NT2/D1 (cell line): ENCODE measurements around the gene ATG9A.

Experiments used
- DNase-seq: peaks from one replicate; pipeline ENCODE4 v3.0.0-alpha.2; 2011; ENCODE audit warnings: low read depth, low spot score
- H3K27me3 ChIP-seq: 2 replicates; pipeline ENCODE4 v1.6.0; 2011; ENCODE audit warnings: mild to moderate bottlenecking; ENCODE audit not compliant: insufficient read length, insufficient read depth
- H3K36me3 ChIP-seq: 2 replicates; pipeline ENCODE4 v1.6.1; 2011; ENCODE audit warnings: mild to moderate bottlenecking, low read length, mixed read lengths; ENCODE audit not compliant: insufficient read depth, insufficient read length
- H3K4me1 ChIP-seq: 2 replicates; pipeline ENCODE4 v1.5.1; 2011; ENCODE audit not compliant: insufficient read depth, insufficient read length
- H3K4me3 ChIP-seq: 2 replicates; pipeline ENCODE4 v1.5.1; 2011; ENCODE audit warnings: low read depth; ENCODE audit not compliant: insufficient read length
- H3K9ac ChIP-seq: 2 replicates; pipeline ENCODE4 v1.6.0; 2011; ENCODE audit warnings: low read depth; ENCODE audit not compliant: insufficient read length
- H3K9me3 ChIP-seq: 2 replicates; pipeline ENCODE4 v1.5.1; 2011; ENCODE audit warnings: mild to moderate bottlenecking, low read length; ENCODE audit not compliant: insufficient read depth
- SUZ12 ChIP-seq: IDR thresholded peaks from 2 replicates; pipeline ENCODE4 v1.6.1; 2011; ENCODE audit not compliant: insufficient read length, insufficient read depth; ENCODE audit errors: extremely low read depth
- YY1 ChIP-seq: IDR thresholded peaks from 2 replicates; pipeline ENCODE4 v1.6.1; 2011; ENCODE audit not compliant: insufficient read length, insufficient read depth
- ZNF274 ChIP-seq: IDR thresholded peaks from 2 replicates; pipeline ENCODE4 v1.6.1; 2011; ENCODE audit warnings: mild to moderate bottlenecking, low read depth, low read length

ATG9A gene

DNA sequence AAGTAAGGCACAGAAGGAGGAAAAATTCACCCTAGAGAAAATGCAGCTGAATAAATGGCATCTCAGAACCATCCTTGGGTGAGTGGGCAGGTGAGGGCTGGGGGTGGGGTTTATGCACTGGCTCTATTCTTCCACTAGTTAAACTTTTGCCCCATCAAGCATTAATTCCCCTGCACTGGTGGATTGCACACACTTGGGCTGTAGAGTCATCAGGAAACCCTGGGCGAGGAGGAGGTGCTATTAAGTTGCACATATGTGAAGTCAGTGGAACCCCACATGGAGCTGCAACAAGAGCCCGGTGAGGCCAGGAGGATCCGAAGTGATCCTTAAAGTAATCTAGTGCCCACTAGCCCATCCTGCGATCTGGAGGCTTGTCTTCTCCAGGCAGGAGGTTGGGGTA, 42.9 kb upstream of the ATG9A start:
- no peak for DNase-seq
- H3K27me3 ChIP-seq, result no peaks in the 10 kb centered on the region
- no peak overlapping the region for H3K4me3 ChIP-seq
- H3K9ac ChIP-seq, result no peak overlapping the region
- H3K36me3 ChIP-seq, result no peaks in the 10 kb centered on the region
- peaks cover 7% of the 10 kb centered on the region for H3K4me1 ChIP-seq
- H3K9me3 ChIP-seq, result no peaks in the 10 kb centered on the region
- TF ChIP-seq SUZ12, result no peak
- no peak for TF ChIP-seq ZNF274
- no peak for TF ChIP-seq YY1

DNA sequence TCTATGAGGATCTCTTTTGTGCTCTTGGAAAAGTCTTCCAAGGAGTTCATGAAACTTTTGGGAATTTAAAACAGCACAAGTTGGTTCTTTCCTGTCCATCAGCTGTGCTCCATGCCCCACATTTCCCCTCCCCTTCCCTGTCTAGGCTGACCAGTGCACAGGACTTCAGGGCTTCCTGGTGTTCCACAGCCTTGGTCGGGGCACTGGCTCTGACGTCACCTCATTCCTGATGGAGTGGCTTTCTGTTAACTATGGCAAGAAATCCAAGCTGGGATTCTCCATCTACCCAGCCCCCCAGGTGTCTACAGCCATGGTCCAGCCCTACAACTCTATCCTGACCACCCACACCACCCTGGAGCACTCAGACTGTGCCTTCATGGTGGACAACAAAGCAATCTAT, 41.6 kb upstream of the ATG9A start:
- no peak for DNase-seq
- H3K9me3 ChIP-seq, result no peaks in the 10 kb centered on the region
- no peak overlapping the region for H3K4me3 ChIP-seq
- no peak overlapping the region for H3K9ac ChIP-seq
- no peaks in the 10 kb centered on the region for H3K36me3 ChIP-seq
- TF ChIP-seq ZNF274, result no peak
- no peak for TF ChIP-seq YY1
- TF ChIP-seq SUZ12, result no peak
- H3K4me1 ChIP-seq, result peaks cover 9% of the 10 kb centered on the region
- no peaks in the 10 kb centered on the region for H3K27me3 ChIP-seq

DNA sequence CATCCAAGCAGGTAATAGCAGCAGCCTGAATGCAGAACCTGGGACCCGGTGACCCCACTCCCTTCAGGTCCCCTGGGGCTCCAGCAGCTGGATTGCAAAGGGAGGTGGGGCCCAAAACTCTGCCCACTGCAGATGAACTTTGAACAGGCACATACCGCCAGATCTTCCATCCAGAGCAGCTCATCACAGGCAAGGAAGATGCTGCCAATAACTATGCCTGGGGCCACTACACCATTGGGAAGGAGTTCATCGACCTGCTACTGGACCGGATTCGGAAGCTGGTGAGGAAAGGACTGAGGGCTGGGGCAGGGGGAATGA, 40.6 kb upstream of the ATG9A start:
- Histone ChIP-seq H3K4me3 (no peak overlapping the region), H3K36me3 (no peaks in the 10 kb centered on the region), H3K9ac (no peak overlapping the region), H3K27me3 (no peaks in the 10 kb centered on the region), H3K9me3 (no peaks in the 10 kb centered on the region), H3K4me1 (peaks cover 10% of the 10 kb centered on the region)
- no peak for DNase-seq
- no peak for TF ChIP-seq ZNF274
- TF ChIP-seq YY1, result no peak
- no peak for TF ChIP-seq SUZ12

DNA sequence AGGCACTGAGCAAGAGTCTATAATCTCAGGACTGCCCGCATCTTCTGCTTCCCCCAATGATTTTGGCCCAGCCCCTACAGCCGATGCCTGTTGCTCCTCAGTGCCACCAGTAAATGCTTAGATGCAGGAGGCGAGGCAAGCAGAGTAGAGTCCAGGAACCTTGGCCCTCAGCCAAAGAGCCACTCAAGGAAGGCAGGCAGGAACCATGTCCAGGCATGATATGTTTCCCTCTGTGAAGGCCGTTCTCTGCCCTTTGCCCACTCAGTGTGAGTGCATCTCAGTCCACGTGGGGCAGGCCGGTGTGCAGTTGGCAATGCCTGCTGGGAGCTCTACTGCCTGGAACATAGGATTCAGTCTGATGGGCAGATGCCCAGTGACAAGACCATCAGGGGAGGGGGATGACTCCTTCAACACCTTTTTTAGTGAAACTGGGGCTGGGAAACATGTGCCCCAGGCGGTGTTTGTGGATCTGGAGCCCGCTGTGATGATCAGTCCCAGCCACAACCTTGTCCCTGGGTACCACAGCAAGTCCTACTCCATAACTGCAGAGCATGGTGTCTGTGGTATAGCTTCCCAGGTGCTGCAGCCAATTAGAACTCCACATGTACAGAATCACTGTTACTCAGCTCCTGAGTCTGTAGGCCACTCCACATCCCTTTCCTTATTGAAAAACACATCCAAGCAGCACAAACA, 40.1 kb upstream of the ATG9A start:
- Histone ChIP-seq H3K4me3 (no peak overlapping the region), H3K27me3 (no peaks in the 10 kb centered on the region)
- no peak for TF ChIP-seq SUZ12
- no peak for TF ChIP-seq YY1
- no peak for TF ChIP-seq ZNF274

DNA sequence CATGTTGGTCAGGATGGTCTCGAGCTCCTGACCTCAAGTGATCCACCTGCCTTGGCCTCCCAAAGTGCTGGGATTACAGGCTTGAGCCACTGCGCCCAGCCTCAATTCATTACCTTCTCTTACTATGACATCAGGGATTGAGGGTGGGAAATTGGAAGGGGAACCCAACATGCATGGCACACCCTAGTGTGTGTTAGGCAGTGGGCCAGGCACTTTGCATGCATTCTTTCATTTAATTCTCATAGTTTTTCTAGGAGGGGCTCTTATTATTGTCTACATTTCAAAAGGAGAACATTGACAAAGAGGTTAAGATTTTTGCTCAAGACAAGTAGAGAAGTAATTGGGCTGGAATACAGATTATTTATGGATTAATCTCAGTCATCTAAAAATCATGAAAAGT, 38.9 kb upstream of the ATG9A start:
- H3K9ac ChIP-seq, result no peak overlapping the region
- DNase-seq, result no peak
- no peaks in the 10 kb centered on the region for H3K36me3 ChIP-seq
- TF ChIP-seq YY1, result no peak
- no peak for TF ChIP-seq SUZ12
- no peak for TF ChIP-seq ZNF274
- H3K4me3 ChIP-seq, result no peak overlapping the region
- H3K27me3 ChIP-seq, result no peaks in the 10 kb centered on the region
- peaks cover 3% of the 10 kb centered on the region for H3K4me1 ChIP-seq
- H3K9me3 ChIP-seq, result no peaks in the 10 kb centered on the region

More for the DNA sequence above, 40.1 kb upstream of the ATG9A start:
- DNase-seq, result no peak
- H3K4me1 ChIP-seq, result peaks cover 10% of the 10 kb centered on the region
- no peak overlapping the region for H3K9ac ChIP-seq
- no peaks in the 10 kb centered on the region for H3K9me3 ChIP-seq
- no peaks in the 10 kb centered on the region for H3K36me3 ChIP-seq

DNA sequence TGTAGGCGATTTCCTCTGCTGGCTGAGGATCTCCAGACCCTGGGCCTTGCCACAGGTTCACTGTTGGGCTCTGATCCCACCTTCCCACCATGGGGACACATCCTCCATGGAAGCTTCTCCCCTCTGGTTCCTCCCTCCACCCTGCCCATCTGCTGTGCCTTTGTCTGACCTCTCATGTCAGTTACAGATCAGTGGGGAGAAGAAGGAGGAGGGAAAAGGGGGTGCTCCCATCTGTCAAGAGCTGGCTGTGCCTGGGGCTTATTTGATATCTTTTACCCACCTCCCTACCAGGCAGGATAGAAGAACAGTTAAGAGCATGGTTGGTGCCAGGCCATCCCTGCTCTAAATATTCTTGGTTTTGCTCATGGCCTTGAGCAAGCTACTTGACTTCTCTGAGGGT, 37.5 kb upstream of the ATG9A start:
- DNase-seq, result no peak
- no peaks in the 10 kb centered on the region for H3K9me3 ChIP-seq
- H3K36me3 ChIP-seq, result no peaks in the 10 kb centered on the region
- no peaks in the 10 kb centered on the region for H3K27me3 ChIP-seq
- no peak for TF ChIP-seq SUZ12
- H3K4me3 ChIP-seq, result no peak overlapping the region
- peaks cover 3% of the 10 kb centered on the region for H3K4me1 ChIP-seq
- no peak overlapping the region for H3K9ac ChIP-seq

DNA sequence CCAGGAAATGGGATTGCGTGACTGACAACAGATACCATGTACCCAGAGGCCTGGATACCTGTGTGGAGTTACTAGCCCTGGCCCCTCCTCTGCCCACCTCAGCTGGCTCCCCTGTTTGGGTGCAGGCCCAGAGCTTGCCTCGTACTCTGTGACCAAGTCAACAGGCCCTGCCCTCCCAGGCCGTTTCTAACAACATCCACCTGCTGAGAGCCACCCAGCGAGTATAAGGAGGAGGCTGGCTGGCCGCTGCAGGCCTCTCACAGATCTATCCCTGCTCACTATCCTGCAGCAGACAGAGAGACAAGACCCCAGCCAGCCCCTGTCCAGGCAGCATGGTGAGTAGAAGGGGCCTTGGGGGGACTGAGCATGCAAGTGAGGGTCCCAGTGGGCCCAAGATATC, 36.8 kb upstream of the ATG9A start:
- no peak for DNase-seq
- no peak overlapping the region for H3K4me3 ChIP-seq
- H3K9ac ChIP-seq, result no peak overlapping the region
- TF ChIP-seq YY1 (no peak), SUZ12 (no peak), ZNF274 (no peak)
- H3K27me3 ChIP-seq, result no peaks in the 10 kb centered on the region
- peaks cover 3% of the 10 kb centered on the region for H3K4me1 ChIP-seq
- no peaks in the 10 kb centered on the region for H3K9me3 ChIP-seq
- no peaks in the 10 kb centered on the region for H3K36me3 ChIP-seq
